Chondrocyte (in vitro differentiated cells): Measurements from ENCODE around the gene ZNF280A. TPM values are rescaled to one million over a fixed set of nuclear protein-coding genes. Genes with fewer than 3 reads are reported as not detected.

Experiments used
- DNase-seq: peaks from one replicate; pipeline ENCODE4 v3.0.0; 2021; ENCODE audit warnings: mixed read lengths, low spot score
- H3K27ac Mint-ChIP-seq: one replicate; pipeline ENCODE4 v1.8.0; 2021; ENCODE audit warnings: mild to moderate bottlenecking, moderate library complexity, mixed read lengths; ENCODE audit not compliant: unreplicated experiment
- H3K27me3 Mint-ChIP-seq: 2 replicates; pipeline ENCODE4 v1.8.0; 2021; ENCODE audit warnings: low read depth, mixed read lengths
- H3K36me3 Mint-ChIP-seq: 2 replicates; pipeline ENCODE4 v1.8.0; 2021; ENCODE audit warnings: low read depth, mixed read lengths
- H3K4me1 Mint-ChIP-seq: 2 replicates; pipeline ENCODE4 v1.8.0; 2021; ENCODE audit warnings: low read depth, mild to moderate bottlenecking, mixed read lengths
- H3K4me3 Mint-ChIP-seq: one replicate; pipeline ENCODE4 v1.8.0; 2021; ENCODE audit warnings: mild to moderate bottlenecking, moderate library complexity, mixed read lengths; ENCODE audit not compliant: unreplicated experiment
- H3K9me3 Mint-ChIP-seq: 2 replicates; pipeline ENCODE4 v1.8.0; 2021; ENCODE audit warnings: low read depth, mixed read lengths
- CTCF ChIP-seq: fragments of 200-600 bp; sonication (generic); IDR thresholded peaks from 2 replicates; pipeline ENCODE4 v1.5.0; 2021; ENCODE audit warnings: antibody characterized with exemption, mild to moderate bottlenecking, moderate library complexity
- total RNA-seq: library from RNA; stranded (reverse); gene quantifications from 3 replicates; pipeline ENCODE4 v1.2.1, GENCODE V29; 2021

ZNF280A gene
- total RNA-seq, 1 donor from 2014 or later: not detected

GRCh38 chr22:22467112-22467511 is 53.0 kb downstream of the ZNF280A start:
- Mint-ChIP-seq H3K36me3 (no peaks in the 10 kb centered on the region), H3K27me3 (peaks cover 48% of the 10 kb centered on the region), H3K4me3 (no peak overlapping the region), H3K9me3 (peaks cover 17% of the 10 kb centered on the region), H3K27ac (no peak overlapping the region), H3K4me1 (peaks cover 2% of the 10 kb centered on the region)
- no peak for DNase-seq
- no peak for TF ChIP-seq CTCF

DNA sequence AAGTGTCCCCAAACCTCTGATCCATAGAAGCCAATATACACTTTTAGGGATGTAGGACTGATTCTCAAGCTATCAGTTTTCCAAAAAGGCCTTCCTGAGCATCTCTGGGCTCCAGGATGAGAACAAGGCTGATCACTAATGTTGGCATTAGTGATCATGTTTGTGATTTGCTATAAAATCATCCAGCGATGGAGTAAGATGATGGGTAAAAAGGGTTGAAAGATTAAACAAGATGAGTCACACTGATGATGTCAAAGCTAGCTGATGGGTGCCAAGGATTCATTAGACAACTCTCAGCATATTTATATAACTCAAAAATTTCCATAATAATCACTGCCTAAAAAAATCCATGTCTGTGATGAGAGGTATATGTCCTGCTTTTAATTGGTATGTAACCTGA is 54.3 kb downstream of the ZNF280A start:
- Mint-ChIP-seq H3K36me3 (no peaks in the 10 kb centered on the region), H3K9me3 (peaks cover 17% of the 10 kb centered on the region), H3K27me3 (peaks cover 47% of the 10 kb centered on the region), H3K27ac (no peak overlapping the region), H3K4me3 (no peak overlapping the region), H3K4me1 (peaks cover 2% of the 10 kb centered on the region)
- TF ChIP-seq CTCF: no peak
- DNase-seq: no peak

DNA sequence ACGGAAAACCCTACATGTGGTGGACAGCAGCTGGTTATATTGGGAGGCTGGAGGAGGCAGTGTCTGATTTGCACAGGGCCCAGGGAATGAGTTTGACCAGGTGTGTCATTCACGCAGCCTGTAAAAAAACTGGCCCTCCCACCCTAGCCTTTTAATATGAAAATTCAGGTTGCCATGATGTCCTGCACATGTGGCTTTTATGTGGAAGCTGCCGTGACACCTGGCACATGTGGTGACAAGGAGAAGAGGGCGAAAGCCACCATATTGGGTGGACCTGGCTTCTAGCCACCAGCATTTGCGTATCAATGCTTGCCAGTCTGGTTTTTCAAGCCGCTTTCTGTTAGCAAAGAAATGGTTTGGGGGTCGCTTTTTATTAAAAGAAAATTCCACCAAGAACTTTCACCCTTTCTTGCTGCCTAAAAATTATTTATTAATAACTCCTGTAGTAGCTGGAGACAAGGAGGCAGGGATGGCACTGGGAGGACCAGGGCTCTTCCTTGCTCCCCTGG is 54.9 kb downstream of the ZNF280A start:
- Mint-ChIP-seq H3K36me3 (no peaks in the 10 kb centered on the region), H3K4me3 (no peak overlapping the region), H3K9me3 (peaks cover 17% of the 10 kb centered on the region), H3K27ac (no peak overlapping the region), H3K4me1 (peaks cover 2% of the 10 kb centered on the region), H3K27me3 (peaks cover 50% of the 10 kb centered on the region)
- TF ChIP-seq CTCF: no peak
- no peak for DNase-seq

DNA sequence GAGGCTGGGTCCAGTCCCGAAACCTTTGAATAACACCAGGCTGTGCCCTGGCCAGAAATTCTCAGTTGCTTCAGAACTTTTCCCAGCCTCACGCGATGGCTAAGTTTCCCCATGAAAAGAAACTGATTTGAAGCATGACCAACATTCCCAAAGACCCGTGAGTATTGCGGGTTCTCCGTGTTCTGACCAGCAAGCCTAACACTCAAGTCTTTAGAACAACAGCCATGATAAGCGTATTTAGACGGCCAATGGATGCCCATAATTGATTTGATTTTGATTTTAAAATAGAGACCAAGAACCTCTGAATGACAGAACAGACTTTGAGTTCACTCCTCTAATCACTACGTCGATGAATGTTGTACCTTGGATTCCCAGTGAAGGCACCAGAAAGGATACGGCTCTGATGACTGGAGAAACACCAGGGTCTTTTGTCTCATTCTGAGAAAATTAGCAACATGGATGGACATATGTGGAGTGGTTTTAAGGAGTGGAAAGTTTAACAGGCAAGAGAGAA is 55.5 kb downstream of the ZNF280A start:
- H3K36me3 Mint-ChIP-seq: no peaks in the 10 kb centered on the region
- H3K4me1 Mint-ChIP-seq: peaks cover 2% of the 10 kb centered on the region
- peaks cover 50% of the 10 kb centered on the region for H3K27me3 Mint-ChIP-seq
- no peak for DNase-seq
- no peak overlapping the region for H3K4me3 Mint-ChIP-seq
- H3K9me3 Mint-ChIP-seq: peaks cover 13% of the 10 kb centered on the region
- TF ChIP-seq CTCF: no peak
- no peak overlapping the region for H3K27ac Mint-ChIP-seq

GRCh38 chr22:22463855-22464540 is 56.1 kb downstream of the ZNF280A start:
- H3K27ac Mint-ChIP-seq: no peak overlapping the region
- peaks cover 14% of the 10 kb centered on the region for H3K9me3 Mint-ChIP-seq
- DNase-seq: no peak
- TF ChIP-seq CTCF: peak; percentile 91
- peaks cover 2% of the 10 kb centered on the region for H3K4me1 Mint-ChIP-seq
- peaks cover under 1% of the 10 kb centered on the region for H3K36me3 Mint-ChIP-seq
- H3K27me3 Mint-ChIP-seq: peaks cover 48% of the 10 kb centered on the region
- no peak overlapping the region for H3K4me3 Mint-ChIP-seq

Other genes with a start within 250 kb of the ZNF280A start
- gene ZNF280B, start 11.5 kb downstream of the ZNF280A start, total RNA-seq: 4.5 to 4.7 TPM (median 4.6 TPM) in 3 replicates
- not detected in 3 replicates for gene PRAME, start 39.0 kb upstream of the ZNF280A start, total RNA-seq
- 1.4 to 1.5 TPM in 2 of 3 replicates, not detected in the other for gene GGTLC2, start 124.3 kb upstream of the ZNF280A start, total RNA-seq